HG03159 (cell line): ENCODE results near the gene KCNQ1.

Experiments used
- ATAC-seq: cut with Tn5 transposase; IDR thresholded peaks from one replicate; pipeline ENCODE4 v1.9.1; 2021; ENCODE audit warnings: mild to moderate bottlenecking, moderate library complexity; ENCODE audit not compliant: unreplicated experiment

KCNQ1 gene

DNA sequence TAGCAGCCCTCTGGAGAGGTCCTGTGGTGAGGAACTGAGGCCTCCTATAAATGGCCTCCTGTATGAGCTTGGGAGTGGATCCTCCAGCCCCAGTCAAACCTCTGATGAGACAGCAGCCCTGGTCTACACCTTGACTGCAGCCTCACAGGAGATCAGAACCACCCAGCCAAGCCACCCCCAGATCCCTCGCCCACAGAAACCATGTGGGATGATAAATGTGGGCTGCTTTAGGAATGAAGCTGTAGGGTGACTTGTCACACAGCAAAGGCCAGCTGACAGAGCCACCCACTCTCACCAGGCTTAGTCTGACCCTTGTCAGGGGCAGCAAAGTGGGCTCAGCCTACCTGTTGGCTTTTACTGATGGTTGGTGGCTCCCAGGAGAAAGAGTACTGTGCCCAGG is 261.5 kb downstream of the KCNQ1 start:
- no peak for ATAC-seq

DNA sequence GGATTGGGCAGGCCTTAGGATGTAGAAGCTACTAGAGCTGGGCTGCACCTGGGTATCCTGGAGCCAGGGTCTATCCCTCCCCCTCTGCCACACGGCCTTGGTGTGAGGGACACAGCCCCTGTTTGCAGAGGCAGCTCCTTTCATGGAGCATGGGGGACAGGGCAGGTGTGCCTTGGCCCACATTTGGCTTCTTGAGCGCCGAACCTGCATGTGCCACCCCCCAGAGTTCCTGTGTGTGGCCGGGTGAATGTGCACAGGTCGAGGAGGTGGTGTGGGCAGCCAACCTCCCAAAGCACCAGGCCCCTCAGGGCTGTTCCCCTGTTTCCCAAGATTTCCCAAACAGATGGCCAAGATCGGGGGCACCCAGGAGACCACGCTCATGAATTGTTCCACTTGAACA is 262.9 kb downstream of the KCNQ1 start:
- no peak for ATAC-seq

DNA sequence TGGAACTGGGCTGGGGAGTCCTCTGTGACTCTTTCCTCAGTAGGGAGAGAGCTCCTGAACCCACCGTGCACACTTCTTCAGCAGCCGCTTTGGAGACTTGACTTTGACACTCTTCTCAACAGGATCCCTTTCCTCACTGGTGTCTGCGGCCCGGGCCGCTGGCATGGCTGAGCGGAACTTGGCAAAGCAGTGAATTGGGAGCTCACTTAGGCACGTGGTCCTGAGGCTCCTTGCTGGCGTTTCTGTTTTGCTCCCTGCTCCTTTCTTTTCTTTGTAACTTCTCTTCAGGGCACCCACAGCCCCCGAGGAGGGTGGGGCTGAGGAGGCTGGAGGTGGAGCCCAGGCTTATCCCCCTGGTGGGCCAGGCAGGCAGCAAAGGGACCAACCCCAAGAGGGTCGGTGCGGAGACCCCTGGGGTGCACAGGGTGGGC is 263.4 kb downstream of the KCNQ1 start:
- no peak for ATAC-seq

DNA sequence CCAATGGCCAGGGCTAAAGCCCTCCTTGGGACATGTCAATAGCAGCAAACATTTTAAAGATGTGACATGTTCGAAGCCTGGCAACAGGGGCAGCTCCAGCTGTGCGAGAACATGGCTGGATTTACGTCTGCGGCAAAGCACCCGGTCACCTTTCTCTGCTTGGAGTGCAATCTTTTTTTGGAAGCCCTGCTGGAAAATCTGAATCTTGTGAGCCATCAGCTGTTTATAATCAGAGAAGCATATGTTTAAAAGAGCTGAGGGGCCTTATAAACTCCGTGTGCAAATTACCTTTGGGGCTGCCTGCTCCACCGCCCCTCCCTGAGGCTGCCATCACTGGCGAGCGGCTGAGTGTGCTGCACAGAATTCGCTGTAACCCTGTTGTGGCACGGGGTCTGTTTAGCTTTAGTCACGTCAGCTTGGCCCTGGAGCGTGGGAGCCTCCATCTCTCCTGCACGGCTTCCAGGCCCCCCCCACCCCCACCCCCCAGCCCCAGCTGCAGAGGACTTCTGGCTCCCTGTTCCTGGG is 264.0 kb downstream of the KCNQ1 start:
- ATAC-seq = no peak

DNA sequence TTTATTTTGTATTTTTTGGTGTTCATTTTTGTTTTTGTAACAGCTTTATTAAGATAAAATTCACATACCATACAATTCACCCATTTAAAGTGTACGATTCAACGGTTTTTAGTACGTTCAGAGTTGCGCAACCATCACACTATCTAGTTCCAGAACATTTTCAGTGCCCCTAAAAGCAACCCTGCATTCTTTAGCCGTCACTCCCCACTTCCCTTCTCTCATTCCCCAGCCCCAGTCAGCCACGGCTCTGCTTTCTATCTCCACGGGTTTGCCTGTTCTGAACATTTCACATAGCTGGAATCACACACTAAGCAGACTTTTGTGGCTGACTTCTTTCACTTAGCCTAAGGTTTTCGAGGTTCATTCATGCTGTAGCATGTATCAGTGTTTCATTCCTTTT is 264.6 kb downstream of the KCNQ1 start:
- no peak for ATAC-seq

DNA sequence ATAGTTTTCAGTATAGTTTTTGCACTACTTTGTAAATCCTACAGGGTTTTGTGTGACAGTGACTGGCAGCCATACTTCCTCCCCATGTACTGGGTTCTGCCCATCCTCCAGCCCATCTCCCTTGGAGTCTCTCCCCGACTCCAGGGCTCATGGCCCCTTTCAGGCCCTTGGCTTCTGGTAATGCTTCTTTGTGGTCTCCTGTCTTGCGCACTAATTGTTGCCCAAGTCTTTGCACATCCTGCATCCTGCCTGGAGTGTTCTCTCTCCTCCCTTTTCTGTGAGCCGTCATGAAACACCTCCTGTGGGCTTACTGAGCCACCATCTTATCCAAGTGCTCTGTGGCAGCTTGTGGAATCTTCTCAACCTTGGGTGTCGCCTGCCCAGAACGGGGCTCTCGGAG is 266.4 kb downstream of the KCNQ1 start:
- no peak for ATAC-seq

DNA sequence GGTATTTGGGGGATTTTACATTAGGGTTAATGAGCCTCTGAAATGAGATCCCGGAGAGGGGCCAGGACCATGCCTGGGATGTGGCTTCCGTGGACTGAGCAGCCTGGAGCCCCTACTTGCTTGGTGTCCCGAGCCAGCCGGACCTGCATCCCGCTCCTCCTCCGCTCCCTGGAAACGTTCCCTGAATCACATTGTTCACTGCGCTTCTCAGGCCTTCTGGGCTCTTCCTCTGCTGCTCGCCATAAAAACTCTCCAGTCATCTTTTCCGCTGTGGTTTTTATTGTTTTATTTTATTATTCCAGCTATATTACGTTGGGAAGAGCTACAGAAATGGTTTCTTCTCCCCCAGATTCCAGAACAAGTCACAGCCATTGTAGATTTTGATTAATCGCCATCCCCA is 268.3 kb downstream of the KCNQ1 start:
- ATAC-seq = no peak

DNA sequence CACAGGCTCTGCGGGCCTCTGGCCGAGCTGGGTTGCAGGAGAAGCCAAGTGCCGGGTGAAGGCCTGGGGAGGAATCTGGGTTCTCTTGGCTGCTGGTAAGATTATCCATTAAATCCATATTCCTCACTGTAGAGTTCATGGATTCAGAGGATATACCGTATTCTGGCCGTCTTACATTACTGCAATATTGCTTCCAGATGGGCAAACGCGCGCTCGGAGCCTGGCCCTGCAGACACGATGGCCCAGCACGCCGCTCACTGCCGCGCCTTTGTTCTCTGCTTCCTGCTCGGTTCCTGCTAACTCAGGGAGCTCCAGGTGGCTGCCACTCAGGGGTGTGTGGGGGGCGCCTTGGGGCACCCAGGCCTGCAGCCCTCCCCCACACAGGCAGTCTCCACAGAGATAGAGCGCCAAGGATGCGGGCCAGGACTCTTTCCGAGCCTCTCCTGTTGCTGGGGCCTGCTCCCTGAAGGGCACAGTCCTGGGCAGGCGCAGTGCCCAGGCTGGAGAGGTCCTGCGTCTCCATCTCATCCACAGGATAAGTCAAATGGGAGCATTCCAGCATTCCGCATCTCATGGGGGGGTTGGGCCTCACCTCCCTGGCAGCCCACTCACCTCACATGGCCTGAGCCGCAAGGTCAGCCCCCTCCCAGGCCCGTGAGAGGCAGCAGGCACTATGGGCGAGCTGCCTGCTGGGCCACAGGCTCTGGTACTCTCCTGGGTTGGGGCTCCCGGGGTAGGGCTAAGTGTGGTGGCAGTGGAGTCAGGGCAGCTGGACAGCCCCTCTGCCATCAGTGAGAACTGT is 269.1 kb downstream of the KCNQ1 start:
- ATAC-seq = no peak

DNA sequence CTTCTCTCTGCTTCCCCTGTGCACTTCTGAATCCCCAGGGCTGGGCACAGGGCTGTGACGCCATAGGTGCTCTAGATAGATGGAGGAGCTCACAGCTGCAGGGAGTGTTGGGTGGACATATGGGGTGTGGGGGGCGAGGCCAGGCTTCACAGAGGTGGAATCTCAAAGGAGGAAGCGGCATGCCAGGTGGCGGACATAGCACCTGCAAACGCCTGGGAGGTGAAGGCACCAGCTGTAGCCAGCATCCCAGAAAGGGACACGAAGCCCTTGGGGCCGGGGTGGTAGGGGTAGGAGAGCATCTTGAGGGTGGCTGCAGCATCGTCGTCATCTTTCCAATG is 269.6 kb downstream of the KCNQ1 start:
- no peak for ATAC-seq

DNA sequence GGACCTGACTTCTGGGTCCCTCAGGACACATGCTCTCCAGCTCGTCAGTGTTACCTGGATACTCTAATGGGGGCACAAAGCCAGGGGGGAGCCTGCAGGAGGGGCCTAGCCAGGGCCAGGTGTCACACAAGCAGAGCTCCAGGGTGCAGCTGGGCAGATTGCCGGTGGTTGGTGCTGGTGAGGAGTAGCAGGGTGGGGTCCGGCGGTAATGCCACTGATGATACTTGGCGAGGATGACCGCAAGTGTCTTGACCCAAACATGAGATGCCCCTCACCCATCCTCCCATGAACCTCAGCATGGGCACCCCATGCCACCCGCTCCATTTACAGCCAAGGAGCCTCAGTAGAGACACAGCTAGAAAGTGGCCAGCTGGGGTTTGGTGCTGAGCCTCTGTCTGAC is 270.1 kb downstream of the KCNQ1 start:
- ATAC-seq = no peak

DNA sequence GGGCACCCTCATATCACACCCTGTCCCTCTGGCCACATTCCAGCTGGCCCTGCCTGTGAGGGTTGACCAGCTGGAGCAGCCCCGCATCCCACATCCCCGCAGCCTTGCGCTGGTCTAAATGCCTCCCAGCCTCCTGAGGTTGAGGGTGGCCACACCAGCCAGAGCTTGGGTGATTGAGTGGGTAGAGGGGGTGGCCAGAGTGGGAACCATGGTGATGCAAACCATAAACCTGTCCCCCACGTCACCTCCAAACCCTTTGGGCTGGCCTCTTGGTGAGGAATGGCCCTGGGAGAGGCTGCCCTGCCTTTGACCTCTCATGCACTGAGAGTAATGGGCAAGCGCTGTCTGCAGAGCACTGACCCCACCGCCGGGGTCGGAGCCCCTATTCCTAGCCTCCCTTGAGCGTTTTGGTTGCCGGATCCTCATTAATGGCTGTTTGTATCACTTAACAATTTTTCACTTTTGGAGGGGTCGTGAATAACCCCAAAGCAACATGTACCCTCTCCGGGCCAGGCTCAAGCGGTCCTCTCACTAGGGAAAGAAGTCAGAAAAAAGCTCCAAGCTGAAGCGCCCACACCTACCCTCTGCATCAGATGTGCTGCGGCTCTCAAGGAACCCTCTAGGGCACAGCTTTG is 271.0 kb downstream of the KCNQ1 start:
- ATAC-seq = no peak

DNA sequence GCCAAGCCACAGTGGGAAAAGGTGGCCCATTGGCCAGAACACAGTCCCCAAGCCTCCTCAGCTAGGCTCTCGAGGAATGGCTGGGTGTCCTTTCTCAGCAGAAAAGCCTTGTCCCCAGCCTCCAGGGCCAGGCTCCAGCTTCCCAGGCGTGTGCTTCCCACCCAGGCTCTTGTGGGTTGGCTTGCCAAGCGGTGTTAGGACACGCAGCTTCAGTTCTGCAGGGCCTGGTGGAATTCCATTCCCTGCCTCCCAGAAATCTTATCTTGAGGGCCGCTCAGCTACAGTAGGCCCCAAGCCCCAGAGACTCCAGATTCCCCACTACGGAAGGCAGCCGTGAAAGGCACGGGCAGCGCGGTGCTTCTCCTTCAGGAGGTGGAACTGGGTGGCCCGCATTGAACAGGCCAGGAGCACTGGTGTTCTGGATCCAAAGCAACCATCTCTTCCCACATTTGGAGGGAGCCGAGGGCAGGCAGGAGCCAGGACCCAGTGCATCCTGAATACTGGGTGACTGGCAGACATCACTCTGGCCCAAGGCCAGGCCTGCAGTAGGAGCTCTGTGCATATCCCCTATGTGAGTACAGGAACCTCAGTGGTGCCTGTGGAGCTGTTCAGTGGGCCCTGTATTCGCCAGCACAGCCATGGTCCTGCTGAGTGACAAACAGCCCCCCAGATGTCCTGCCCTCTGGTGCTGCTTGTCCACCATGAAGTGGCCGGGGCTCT is 271.7 kb downstream of the KCNQ1 start:
- no peak for ATAC-seq

DNA sequence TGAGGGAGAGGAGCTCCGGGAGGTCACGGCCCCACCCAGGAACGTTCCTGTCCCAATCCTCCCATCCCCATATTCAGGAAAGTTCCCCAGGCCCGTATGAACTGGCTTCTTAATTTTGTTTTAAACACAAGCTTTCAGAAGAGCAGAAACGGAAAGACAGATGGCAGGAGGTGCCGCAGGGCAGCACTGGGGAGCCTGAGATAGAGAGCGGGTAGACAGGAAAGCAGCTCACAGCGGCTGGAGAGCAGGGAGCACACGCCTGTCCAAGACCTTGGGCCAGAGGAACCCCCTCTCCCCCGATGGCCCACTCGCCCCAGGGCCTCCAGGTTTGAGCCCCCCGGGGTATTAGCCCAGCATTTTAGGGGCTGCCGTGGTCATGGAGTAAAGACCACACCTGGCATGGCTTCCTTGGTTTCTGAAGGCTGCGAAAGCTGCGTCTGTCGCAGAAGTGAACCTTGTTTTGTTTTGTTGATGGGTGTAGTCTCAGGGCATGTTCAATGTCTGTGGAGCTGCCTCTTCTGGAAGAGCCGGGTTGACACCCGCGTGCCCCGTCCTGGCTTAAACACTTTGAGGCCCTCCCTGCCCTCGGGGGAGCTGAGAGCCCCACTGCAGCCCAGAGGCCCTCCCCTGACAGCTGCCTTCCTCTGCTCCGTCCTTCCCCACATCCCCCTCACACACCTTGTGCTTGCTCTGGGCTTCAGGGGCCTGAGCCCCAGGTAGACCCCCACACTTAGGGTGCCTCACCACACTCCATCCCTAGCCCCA is 272.9 kb downstream of the KCNQ1 start:
- no peak for ATAC-seq

DNA sequence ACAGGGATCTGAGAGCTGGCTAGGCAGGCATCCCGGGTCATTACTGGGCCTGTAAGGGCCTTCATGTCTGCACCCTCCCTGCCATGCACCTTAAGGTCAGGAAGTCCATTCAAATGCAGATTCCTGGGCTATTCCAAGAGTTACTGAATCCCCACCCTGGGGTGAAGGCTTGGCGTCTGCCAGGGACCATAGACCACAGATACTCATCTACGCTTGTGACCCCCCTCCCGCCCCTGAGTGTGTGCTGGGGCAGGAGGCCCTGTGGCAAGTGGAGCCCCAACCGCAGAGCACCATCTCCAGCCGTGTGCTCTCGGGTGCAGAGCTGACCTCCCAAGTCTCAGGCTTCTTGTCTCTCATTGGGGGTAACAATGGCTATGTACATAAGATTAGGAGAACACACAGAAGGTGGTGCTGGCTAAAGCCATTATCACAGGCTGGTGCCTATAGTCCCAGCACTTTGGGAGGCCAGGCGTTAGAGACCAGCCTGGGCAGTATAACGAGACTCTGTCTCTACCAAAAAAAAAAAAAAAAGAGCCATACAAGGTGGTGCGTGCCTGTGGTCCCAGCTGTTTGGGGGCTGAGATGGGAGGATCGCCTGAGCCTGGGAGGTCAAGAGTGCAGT is 274.1 kb downstream of the KCNQ1 start:
- no peak for ATAC-seq

DNA sequence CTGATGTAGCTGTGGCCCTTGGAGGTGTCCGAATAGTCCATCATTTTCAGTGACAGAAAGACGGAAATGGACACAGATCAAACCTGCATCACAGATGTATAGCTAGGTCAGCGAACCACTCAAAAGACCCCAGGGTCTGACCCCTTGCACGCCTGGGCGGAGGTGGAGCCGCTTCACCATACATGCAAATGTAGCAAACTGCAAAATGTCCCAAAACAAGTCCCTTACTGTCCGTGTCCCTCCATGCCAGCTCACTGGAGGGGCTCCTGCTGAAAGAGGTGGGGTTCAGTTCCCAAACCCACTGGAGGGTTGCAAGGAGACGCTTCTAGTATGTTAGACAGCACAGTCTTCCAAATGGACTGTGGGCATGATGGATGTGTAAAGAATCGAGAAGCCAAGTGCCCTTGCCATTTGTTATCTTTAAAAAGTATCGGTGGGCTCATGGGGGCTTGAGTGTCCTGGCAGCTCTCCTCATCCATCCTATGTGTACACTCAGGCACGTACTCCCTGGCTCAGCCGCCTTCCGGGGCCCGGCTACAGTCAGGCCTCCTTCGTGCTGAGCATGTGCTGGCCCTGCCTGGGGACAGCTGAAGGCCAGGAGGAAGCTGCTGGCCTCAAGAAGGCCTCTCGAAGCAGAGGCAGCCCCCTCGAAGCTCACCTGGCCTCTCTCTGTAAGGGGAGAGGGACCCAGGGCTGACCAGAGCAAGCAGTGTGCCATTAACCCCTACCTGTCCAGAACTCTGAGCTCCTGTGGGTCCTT is 275.2 kb downstream of the KCNQ1 start:
- no peak for ATAC-seq

DNA sequence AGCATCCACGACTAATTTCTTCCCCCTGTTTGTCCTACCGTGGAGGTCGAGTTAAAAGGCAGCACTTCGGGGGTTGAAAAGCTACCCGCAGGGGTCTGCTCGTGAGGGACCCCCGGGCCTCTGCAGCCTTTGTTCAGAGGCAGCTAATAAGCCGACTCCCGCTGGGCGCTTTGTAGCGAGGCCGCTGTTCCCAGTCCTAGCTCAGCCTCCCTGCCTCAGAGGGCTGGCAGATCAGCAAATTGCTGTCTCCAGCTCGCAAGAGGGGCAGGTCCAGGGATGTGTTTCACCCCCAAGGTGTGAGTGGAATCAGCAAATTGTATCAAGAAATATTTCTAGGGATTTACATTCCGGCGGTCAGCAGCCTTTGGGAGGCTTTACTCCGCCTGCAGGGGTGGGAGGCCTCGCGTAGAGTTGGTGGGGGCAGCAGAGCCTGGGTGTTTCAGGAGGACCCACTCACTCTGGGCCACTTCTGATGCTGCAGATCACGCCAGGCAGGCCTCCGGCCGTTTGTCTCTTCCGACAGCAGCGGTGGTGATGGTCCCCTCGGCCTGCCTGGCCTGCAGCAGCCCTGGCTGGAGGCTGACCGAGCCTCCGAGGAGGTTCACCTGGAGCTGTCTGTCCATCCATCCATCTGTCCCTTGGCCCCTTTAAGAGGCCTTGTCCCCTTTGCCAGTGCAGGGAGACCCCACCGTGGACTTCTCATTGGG is 276.6 kb downstream of the KCNQ1 start:
- ATAC-seq = no peak

DNA sequence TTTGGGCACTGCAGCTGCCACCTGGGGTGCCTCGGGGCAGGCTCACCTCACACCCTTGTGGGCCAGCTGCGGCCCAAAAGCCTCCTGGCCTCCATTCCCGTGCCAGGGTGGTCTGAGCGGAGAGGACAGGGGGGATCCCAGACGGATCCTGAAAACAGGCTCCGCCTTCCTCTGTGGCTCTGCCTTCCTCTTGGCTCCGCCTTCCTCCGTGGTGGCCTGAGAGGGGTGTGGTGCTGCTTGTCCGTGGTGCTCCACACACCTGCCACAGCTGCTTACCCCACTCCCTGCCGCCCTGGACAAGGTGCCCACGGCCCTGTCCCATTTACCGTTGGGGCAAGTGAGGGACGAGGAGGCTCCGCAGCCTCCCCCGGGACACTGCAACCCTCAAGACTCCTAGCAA is 278.1 kb downstream of the KCNQ1 start:
- no peak for ATAC-seq

DNA sequence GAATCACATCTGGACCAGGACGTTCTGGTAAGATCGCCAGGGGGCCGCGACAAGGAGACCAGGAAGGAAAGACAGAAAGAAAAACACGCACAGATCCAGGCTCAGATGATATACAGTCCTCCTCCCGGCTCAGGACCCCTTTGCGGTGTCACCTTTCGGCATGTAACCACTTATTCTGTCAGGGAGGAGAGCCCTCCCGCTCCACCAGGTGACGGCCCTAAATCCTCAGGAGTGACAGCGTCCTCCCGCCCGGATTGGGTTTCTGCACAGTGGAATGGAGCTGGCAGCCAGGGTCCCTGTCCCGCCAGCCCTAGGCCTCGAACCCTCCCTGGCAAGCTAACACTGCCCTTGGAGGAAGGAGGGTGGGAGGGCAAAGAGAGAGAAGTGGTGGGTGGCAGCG is 279.3 kb downstream of the KCNQ1 start:
- no peak for ATAC-seq

DNA sequence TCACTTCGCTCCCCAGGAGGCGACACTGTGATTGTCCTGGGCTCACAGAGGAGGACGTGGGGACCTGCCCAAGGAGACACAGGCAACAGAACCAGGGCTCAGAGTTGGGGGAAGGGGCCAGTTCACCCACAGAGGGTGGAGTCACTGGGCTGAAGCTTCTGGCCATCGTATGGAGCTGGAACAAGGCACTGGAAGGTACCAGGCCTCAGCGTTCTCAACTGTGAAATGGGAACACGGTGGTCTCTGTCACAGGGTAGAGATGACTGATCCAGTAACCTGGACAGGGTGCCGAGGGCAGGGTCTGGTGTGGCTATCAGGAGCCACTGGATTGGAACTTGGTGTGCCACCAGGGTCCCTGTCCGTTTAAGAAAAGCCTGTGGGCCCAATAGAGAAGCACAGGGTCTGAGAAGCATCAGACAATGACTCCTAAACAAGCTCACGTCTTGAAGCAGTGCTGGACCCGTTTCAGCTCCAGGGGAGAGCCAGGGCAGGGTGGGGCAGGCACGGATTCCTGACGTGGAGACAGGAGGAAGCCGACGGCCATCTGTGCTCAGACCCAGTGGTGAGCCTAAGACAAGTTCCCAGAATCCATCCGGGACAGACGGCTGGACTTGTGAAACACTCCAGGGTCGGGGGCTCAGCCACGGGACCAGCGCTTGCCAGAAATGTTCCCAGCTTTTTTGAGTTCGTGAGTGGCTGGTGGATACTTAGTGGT is 280.0 kb downstream of the KCNQ1 start:
- no peak for ATAC-seq
